ENCODE data around the gene NEUROD2. TPM values are rescaled to one million over a fixed set of nuclear protein-coding genes. Genes with fewer than 3 reads are reported as not detected.

The NEUROD2 gene
- total RNA-seq, 1 experiment from 2014 or later = not detected

- DNase-seq (ENCODE audit: low read depth, low spot score) (no peak), ATAC-seq (no peak)
- Histone ChIP-seq H3K27ac (ENCODE audit: low read length) (no peak overlapping the region), H3K4me1 (ENCODE audit: control insufficient read depth, insufficient read depth, low read length) (peaks cover 17% of the 10 kb centered on the region), H3K9me3 (ENCODE audit: control insufficient read depth, insufficient read depth, low read depth, low read length) (no peaks in the 10 kb centered on the region), H3K4me3 (ENCODE audit: low read depth in 2 of 2, low read length in 2 of 2) (no peak overlapping the region), H3K27me3 (ENCODE audit: control insufficient read depth, insufficient read depth, low read length) (no peaks in the 10 kb centered on the region), H3K36me3 (ENCODE audit: control insufficient read depth, insufficient read depth, low read length) (no peaks in the 10 kb centered on the region)
- no peak for TF ChIP-seq POLR2AphosphoS5 (IDR thresholded peaks at IDR 0.05; ENCODE audit: low read depth, low read length)
- no peak for TF ChIP-seq SIN3A (IDR thresholded peaks at IDR 0.05; ENCODE audit: borderline replicate concordance, insufficient read depth, low read depth, low read length)
- TF ChIP-seq, protein P1, sequence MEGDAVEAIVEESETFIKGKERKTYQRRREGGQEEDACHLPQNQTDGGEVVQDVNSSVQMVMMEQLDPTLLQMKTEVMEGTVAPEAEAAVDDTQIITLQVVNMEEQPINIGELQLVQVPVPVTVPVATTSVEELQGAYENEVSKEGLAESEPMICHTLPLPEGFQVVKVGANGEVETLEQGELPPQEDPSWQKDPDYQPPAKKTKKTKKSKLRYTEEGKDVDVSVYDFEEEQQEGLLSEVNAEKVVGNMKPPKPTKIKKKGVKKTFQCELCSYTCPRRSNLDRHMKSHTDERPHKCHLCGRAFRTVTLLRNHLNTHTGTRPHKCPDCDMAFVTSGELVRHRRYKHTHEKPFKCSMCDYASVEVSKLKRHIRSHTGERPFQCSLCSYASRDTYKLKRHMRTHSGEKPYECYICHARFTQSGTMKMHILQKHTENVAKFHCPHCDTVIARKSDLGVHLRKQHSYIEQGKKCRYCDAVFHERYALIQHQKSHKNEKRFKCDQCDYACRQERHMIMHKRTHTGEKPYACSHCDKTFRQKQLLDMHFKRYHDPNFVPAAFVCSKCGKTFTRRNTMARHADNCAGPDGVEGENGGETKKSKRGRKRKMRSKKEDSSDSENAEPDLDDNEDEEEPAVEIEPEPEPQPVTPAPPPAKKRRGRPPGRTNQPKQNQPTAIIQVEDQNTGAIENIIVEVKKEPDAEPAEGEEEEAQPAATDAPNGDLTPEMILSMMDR (IDR thresholded peaks at IDR 0.05) = no peak
- no peak for TF ChIP-seq REST (IDR thresholded peaks at IDR 0.05; ENCODE audit: insufficient read depth in 1 of 2, low read depth in 2 of 2, low read length in 1 of 2)
- TF ChIP-seq TCF7L2 (IDR thresholded peaks at IDR 0.05; ENCODE audit: low read depth, low read length) = no peak
- CTCF ChIA-PET = interaction anchor here (0.7 kb wide), 1 partner anchor 22 kb away, joined by 3 read pairs; no protein-coding TSS in a partner anchor
- no TSS peak for BruUV-seq (replicated peaks)
- intact Hi-C loops (cut with micrococcal nuclease; ENCODE audit: unreplicated experiment) (no loop called here), in situ Hi-C loops (cut with HindIII; ENCODE audit: low pct_unique_long_range_greater_than_20kb, low sequenced_read_pairs) (no loop called here)
- POLR2A ChIA-PET = no interaction called here
These were observed 39.5 kb upstream of the NEUROD2 start for GRCh38 chr17:39647256-39647655.

- Histone ChIP-seq H3K9me3 (ENCODE audit: control insufficient read depth, insufficient read depth, low read depth, low read length) (no peaks in the 10 kb centered on the region), H3K27me3 (ENCODE audit: control insufficient read depth, insufficient read depth, low read length) (no peaks in the 10 kb centered on the region), H3K27ac (ENCODE audit: low read length) (no peak overlapping the region), H3K4me3 (ENCODE audit: low read depth in 2 of 2, low read length in 2 of 2) (no peak overlapping the region), H3K4me1 (ENCODE audit: control insufficient read depth, insufficient read depth, low read length) (peaks cover 32% of the 10 kb centered on the region), H3K36me3 (ENCODE audit: control insufficient read depth, insufficient read depth, low read length) (no peaks in the 10 kb centered on the region)
- intact Hi-C loops (cut with micrococcal nuclease; ENCODE audit: unreplicated experiment) = no loop called here
- CTCF ChIA-PET = no interaction called here
- ATAC-seq (no peak; the same call in 1 of the 2 replicates), DNase-seq (ENCODE audit: low read depth, low spot score) (no peak)
- no peak for TF ChIP-seq SIN3A (IDR thresholded peaks at IDR 0.05; ENCODE audit: borderline replicate concordance, insufficient read depth, low read depth, low read length)
- TF ChIP-seq POLR2AphosphoS5 (IDR thresholded peaks at IDR 0.05; ENCODE audit: low read depth, low read length) = no peak
- TF ChIP-seq REST (IDR thresholded peaks at IDR 0.05; ENCODE audit: insufficient read depth in 1 of 2, low read depth in 2 of 2, low read length in 1 of 2) = no peak
- TF ChIP-seq, protein P1 (IDR thresholded peaks at IDR 0.05) = no peak
- no peak for TF ChIP-seq TCF7L2 (IDR thresholded peaks at IDR 0.05; ENCODE audit: low read depth, low read length)
- BruUV-seq (replicated peaks) = no TSS peak
- POLR2A ChIA-PET = no interaction called here
- in situ Hi-C loops (cut with HindIII; ENCODE audit: low pct_unique_long_range_greater_than_20kb, low sequenced_read_pairs) = no loop called here
These were observed 35.6 kb upstream of the NEUROD2 start for GRCh38 chr17:39643271-39643670.
